ENCODE measurements around the gene KIAA1958. TPM values are rescaled to one million over a fixed set of nuclear protein-coding genes. Genes with fewer than 3 reads are reported as not detected.

The KIAA1958 gene
- total RNA-seq, 5 donors from 2014 or later (not counting 1 experiment from before 2014, with no cell fraction given) = 4.6 to 6.4 (median 6.2) TPM

DNA sequence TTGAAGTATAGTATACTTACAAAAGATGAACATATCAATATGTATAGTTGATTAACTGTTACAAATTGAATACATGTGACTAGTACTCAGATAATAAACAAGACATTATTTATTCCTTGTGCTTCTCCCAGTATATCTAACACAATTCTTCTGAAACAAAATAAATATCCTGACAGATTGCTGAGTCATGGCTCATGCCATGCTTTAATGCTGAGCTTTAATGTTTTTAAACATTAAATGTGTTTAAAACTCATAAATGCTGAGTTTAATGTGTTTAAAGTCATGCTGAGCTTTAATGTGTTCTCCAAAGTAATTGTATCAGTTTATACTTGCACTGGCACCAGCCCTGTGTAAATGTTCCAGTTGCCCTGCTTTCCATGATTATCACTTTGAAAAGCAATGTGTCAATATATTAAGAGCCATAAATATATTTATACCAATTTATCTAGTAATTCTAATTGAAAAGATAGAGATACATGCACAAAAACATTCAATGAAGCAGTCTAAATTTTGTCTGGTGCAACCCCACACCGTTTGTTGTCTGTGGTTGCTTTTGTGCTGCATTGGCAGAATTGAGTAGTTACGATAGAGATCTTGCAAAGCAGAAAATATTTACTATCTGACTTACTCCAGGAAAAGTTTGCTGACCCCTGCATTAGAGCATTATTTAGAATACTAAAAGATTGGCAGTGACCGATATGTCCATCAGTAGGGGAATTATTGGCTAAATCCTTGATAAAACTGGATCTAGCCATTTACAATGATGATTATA is 15.7 kb downstream of the KIAA1958 start:
- ChIA-PET CTCF (no interaction called here), POLR2A (no interaction called here)

GRCh38 chr9:112503170-112503569 is 16.5 kb downstream of the KIAA1958 start:
- Mint-ChIP-seq H3K27ac (no peak overlapping the region), H3K36me3 (peaks cover 6% of the 10 kb centered on the region), H3K9me3 (no peaks in the 10 kb centered on the region), H3K4me3 (no peak overlapping the region), H3K4me1 (peaks cover 0 to 7% (median 6%) of the 10 kb centered on the region in 3 donors), H3K27me3 (no peaks in the 10 kb centered on the region)
- H3K4me3 ChIP-seq (ENCODE audit: control insufficient read depth in 1 of 2, extremely low read depth in 1 of 2, low read length in 1 of 2) = no peak overlapping the region
- H3K9me3 ChIP-seq = no peaks in the 10 kb centered on the region
- DNase-seq (no peak), ATAC-seq (replicated peaks in 1 of 4) (no peak)
- H3K27ac ChIP-seq (ENCODE audit: low read length) = no peak overlapping the region
- H3K27me3 ChIP-seq (replicated peaks in 1 of 2; ENCODE audit: control insufficient read depth in 2 of 2, extremely low read depth in 1 of 2, insufficient read depth in 2 of 2, low read length in 1 of 2) = peaks cover 0 to 2% of the 10 kb centered on the region in 2 experiments
- H3K4me1 ChIP-seq (ENCODE audit: control insufficient read depth in 1 of 2, extremely low read depth in 1 of 2, insufficient read depth in 2 of 2, low read length in 2 of 2) = no peaks in the 10 kb centered on the region
- no peaks in the 10 kb centered on the region for H3K36me3 ChIP-seq (ENCODE audit: control insufficient read depth in 2 of 2, extremely low read depth in 1 of 2, insufficient read depth in 1 of 2, low read length in 1 of 2)
- ChIA-PET POLR2A (no interaction called here), CTCF (no interaction called here)
- 92% methylated on average over 4 of the region's 5 CpGs for WGBS (ENCODE audit: insufficient coverage)

More for the DNA sequence above, 15.7 kb downstream of the KIAA1958 start:
- Mint-ChIP-seq H3K4me3 (no peak overlapping the region), H3K4me1 (peaks cover 0 to 7% (median 6%) of the 10 kb centered on the region in 3 donors), H3K27me3 (no peaks in the 10 kb centered on the region), H3K36me3 (peaks cover 6% of the 10 kb centered on the region), H3K27ac (no peak overlapping the region), H3K9me3 (no peaks in the 10 kb centered on the region)
- Histone ChIP-seq H3K4me3 (ENCODE audit: control insufficient read depth in 1 of 2, extremely low read depth in 1 of 2, low read length in 1 of 2) (no peak overlapping the region), H3K36me3 (ENCODE audit: control insufficient read depth in 2 of 2, extremely low read depth in 1 of 2, insufficient read depth in 1 of 2, low read length in 1 of 2) (no peaks in the 10 kb centered on the region), H3K27me3 (replicated peaks in 1 of 2; ENCODE audit: control insufficient read depth in 2 of 2, extremely low read depth in 1 of 2, insufficient read depth in 2 of 2, low read length in 1 of 2) (peaks cover 0 to 2% of the 10 kb centered on the region in 2 experiments), H3K9me3 (no peaks in the 10 kb centered on the region), H3K4me1 (ENCODE audit: control insufficient read depth in 1 of 2, extremely low read depth in 1 of 2, insufficient read depth in 2 of 2, low read length in 2 of 2) (no peaks in the 10 kb centered on the region), H3K27ac (ENCODE audit: low read length) (no peak overlapping the region)
- DNase-seq (no peak), ATAC-seq (replicated peaks in 1 of 4) (no peak)
- WGBS (ENCODE audit: insufficient coverage) = no CpG with 5 or more reads among the region's 3 CpGs

- no peak overlapping the region for H3K27ac Mint-ChIP-seq
- CTCF ChIA-PET = interaction anchor here in 1 of 2 donors (1.0 kb wide), 1 partner anchor 66 kb away, joined by 3 read pairs; no protein-coding TSS in a partner anchor
- no CpG with 5 or more reads among the region's 4 CpGs for WGBS (ENCODE audit: insufficient coverage)
- H3K27me3 ChIP-seq (replicated peaks in 1 of 2; ENCODE audit: control insufficient read depth in 2 of 2, extremely low read depth in 1 of 2, insufficient read depth in 2 of 2, low read length in 1 of 2) = peaks cover 0 to 2% of the 10 kb centered on the region in 2 experiments
- H3K36me3 ChIP-seq (ENCODE audit: control insufficient read depth in 2 of 2, extremely low read depth in 1 of 2, insufficient read depth in 1 of 2, low read length in 1 of 2) = no peaks in the 10 kb centered on the region
- POLR2A ChIA-PET = no interaction called here
- DNase-seq = no peak
- no peaks in the 10 kb centered on the region for H3K4me1 ChIP-seq (ENCODE audit: control insufficient read depth in 1 of 2, extremely low read depth in 1 of 2, insufficient read depth in 2 of 2, low read length in 2 of 2)
- H3K4me3 Mint-ChIP-seq = no peak overlapping the region
- no peaks in the 10 kb centered on the region for H3K9me3 ChIP-seq
- no peaks in the 10 kb centered on the region for H3K27me3 Mint-ChIP-seq
- no peaks in the 10 kb centered on the region for H3K9me3 Mint-ChIP-seq
- H3K36me3 Mint-ChIP-seq = no peaks in the 10 kb centered on the region
- no peak for ATAC-seq (replicated peaks in 1 of 4)
- H3K27ac ChIP-seq (ENCODE audit: low read length) = no peak overlapping the region
- H3K4me1 Mint-ChIP-seq = peaks cover 0 to 7% (median 6%) of the 10 kb centered on the region in 3 donors
- no peak overlapping the region for H3K4me3 ChIP-seq (ENCODE audit: control insufficient read depth in 1 of 2, extremely low read depth in 1 of 2, low read length in 1 of 2)
Measured at GRCh38 chr9:112505086-112505485, 18.5 kb downstream of the KIAA1958 start.

- no peaks in the 10 kb centered on the region for H3K27me3 Mint-ChIP-seq
- H3K36me3 Mint-ChIP-seq = no peaks in the 10 kb centered on the region
- peaks cover 0 to 2% of the 10 kb centered on the region in 2 experiments for H3K27me3 ChIP-seq (replicated peaks in 1 of 2; ENCODE audit: control insufficient read depth in 2 of 2, extremely low read depth in 1 of 2, insufficient read depth in 2 of 2, low read length in 1 of 2)
- no peak overlapping the region for H3K4me3 ChIP-seq (ENCODE audit: control insufficient read depth in 1 of 2, extremely low read depth in 1 of 2, low read length in 1 of 2)
- ChIA-PET CTCF (interaction anchor here in 1 of 2 donors (1.0 to 1.3 kb wide), 2 partner anchors 62 to 66 kb away, joined by 3 read pairs; no protein-coding TSS in a partner anchor), POLR2A (no interaction called here)
- H3K4me1 ChIP-seq (ENCODE audit: control insufficient read depth in 1 of 2, extremely low read depth in 1 of 2, insufficient read depth in 2 of 2, low read length in 2 of 2) = no peaks in the 10 kb centered on the region
- H3K9me3 Mint-ChIP-seq = no peaks in the 10 kb centered on the region
- no peak for DNase-seq
- H3K27ac ChIP-seq (ENCODE audit: low read length) = no peak overlapping the region
- no peaks in the 10 kb centered on the region for H3K9me3 ChIP-seq
- H3K36me3 ChIP-seq (ENCODE audit: control insufficient read depth in 2 of 2, extremely low read depth in 1 of 2, insufficient read depth in 1 of 2, low read length in 1 of 2) = no peaks in the 10 kb centered on the region
- no peak for ATAC-seq (replicated peaks in 1 of 4)
- no peak overlapping the region for H3K27ac Mint-ChIP-seq
- WGBS (ENCODE audit: insufficient coverage) = 79% methylated on average over 1 of the region's 4 CpGs
- H3K4me3 Mint-ChIP-seq = no peak overlapping the region
- H3K4me1 Mint-ChIP-seq = peaks cover 0 to 7% (median 6%) of the 10 kb centered on the region in 3 donors
Measured at GRCh38 chr9:112505607-112506006, 19.0 kb downstream of the KIAA1958 start.

GRCh38 chr9:112506571-112506970 is 19.9 kb downstream of the KIAA1958 start:
- Mint-ChIP-seq H3K27me3 (no peaks in the 10 kb centered on the region), H3K4me1 (peaks cover 0 to 7% (median 2%) of the 10 kb centered on the region in 3 donors), H3K27ac (no peak overlapping the region), H3K36me3 (no peaks in the 10 kb centered on the region), H3K4me3 (no peak overlapping the region), H3K9me3 (no peaks in the 10 kb centered on the region)
- no peak for DNase-seq
- H3K4me1 ChIP-seq (ENCODE audit: control insufficient read depth in 1 of 2, extremely low read depth in 1 of 2, insufficient read depth in 2 of 2, low read length in 2 of 2) = no peaks in the 10 kb centered on the region
- 93% methylated on average over 2 of the region's 2 CpGs for WGBS (ENCODE audit: insufficient coverage)
- no peak for ATAC-seq (replicated peaks in 1 of 4)
- CTCF ChIA-PET = interaction anchor here in 1 of 2 donors (1.3 kb wide), 1 partner anchor 63 kb away, joined by 3 read pairs; no protein-coding TSS in a partner anchor
- peaks cover 0 to 2% of the 10 kb centered on the region in 2 experiments for H3K27me3 ChIP-seq (replicated peaks in 1 of 2; ENCODE audit: control insufficient read depth in 2 of 2, extremely low read depth in 1 of 2, insufficient read depth in 2 of 2, low read length in 1 of 2)
- no peaks in the 10 kb centered on the region for H3K9me3 ChIP-seq
- POLR2A ChIA-PET = no interaction called here
- H3K36me3 ChIP-seq (ENCODE audit: control insufficient read depth in 2 of 2, extremely low read depth in 1 of 2, insufficient read depth in 1 of 2, low read length in 1 of 2) = no peaks in the 10 kb centered on the region
- no peak overlapping the region for H3K4me3 ChIP-seq (ENCODE audit: control insufficient read depth in 1 of 2, extremely low read depth in 1 of 2, low read length in 1 of 2)
- no peak overlapping the region for H3K27ac ChIP-seq (ENCODE audit: low read length)

GRCh38 chr9:112507001-112507680 is 20.5 kb downstream of the KIAA1958 start:
- ChIA-PET POLR2A (no interaction called here), CTCF (no interaction called here)
- H3K4me1 ChIP-seq (ENCODE audit: control insufficient read depth in 1 of 2, extremely low read depth in 1 of 2, insufficient read depth in 2 of 2, low read length in 2 of 2) = no peaks in the 10 kb centered on the region
- H3K9me3 Mint-ChIP-seq = no peaks in the 10 kb centered on the region
- H3K9me3 ChIP-seq = no peaks in the 10 kb centered on the region
- no peaks in the 10 kb centered on the region for H3K36me3 ChIP-seq (ENCODE audit: control insufficient read depth in 2 of 2, extremely low read depth in 1 of 2, insufficient read depth in 1 of 2, low read length in 1 of 2)
- no peaks in the 10 kb centered on the region for H3K27me3 Mint-ChIP-seq
- H3K4me3 ChIP-seq (ENCODE audit: control insufficient read depth in 1 of 2, extremely low read depth in 1 of 2, low read length in 1 of 2) = no peak overlapping the region
- H3K27ac ChIP-seq (ENCODE audit: low read length) = no peak overlapping the region
- no peak overlapping the region for H3K27ac Mint-ChIP-seq
- no peaks in the 10 kb centered on the region for H3K36me3 Mint-ChIP-seq
- peaks cover 0 to 7% (median 0%) of the 10 kb centered on the region in 3 donors for H3K4me1 Mint-ChIP-seq
- ATAC-seq (replicated peaks in 1 of 4) (no peak), DNase-seq (no peak)
- H3K27me3 ChIP-seq (replicated peaks in 1 of 2; ENCODE audit: control insufficient read depth in 2 of 2, extremely low read depth in 1 of 2, insufficient read depth in 2 of 2, low read length in 1 of 2) = peaks cover 0 to 2% of the 10 kb centered on the region in 2 experiments
- WGBS (ENCODE audit: insufficient coverage) = no CpG with 5 or more reads among the region's 2 CpGs
- no peak overlapping the region for H3K4me3 Mint-ChIP-seq
